Stimulated activated CD4-positive, alpha-beta T cell treated with anti-CD3 and anti-CD28 coated beads, Interleukin-4, amount 100 ng/mL, for 24 hours (primary cell): ENCODE data around the gene LHPP.
"Not testable (repeated sequence)": the region's sequence is repeated elsewhere in the genome, so short reads cannot be mapped to it uniquely, and the experiment has no call there.

Source experiments
- DNase-seq: peaks from one replicate; pipeline ENCODE4 v3.0.0-alpha.2; 2020

The LHPP gene

GRCh38 chr10:124461642-124462347 lies at the start of gene LHPP:
TSS of gene LHPP (plus strand) at chr10:124461823. CDS start at chr10:124461863, 40 bp downstream.
- peak; percentile 88 for DNase-seq

GRCh38 chr10:124414076-124414475 lies 47.5 kb upstream of the LHPP start:
- no peak for DNase-seq

GRCh38 chr10:124415210-124415609 lies 46.4 kb upstream of the LHPP start:
- no peak for DNase-seq

GRCh38 chr10:124416733-124417132 lies 44.9 kb upstream of the LHPP start:
- no peak for DNase-seq

- peak; percentile 33 for DNase-seq
Observed at GRCh38 chr10:124417895-124418725, 43.5 kb upstream of the LHPP start.

- DNase-seq, result peak; percentile 97
Observed at GRCh38 chr10:124418726-124419501, 42.7 kb upstream of the LHPP start, which contains the start of gene OAT. TSS of gene OAT (minus strand) at chr10:124418923. CDS start at chr10:124412171, 6,752 bp downstream.

- DNase-seq, result no peak
Observed at GRCh38 chr10:124419635-124420034, 42.0 kb upstream of the LHPP start.

GRCh38 chr10:124420254-124420653 lies 41.4 kb upstream of the LHPP start:
- no peak for DNase-seq

- no peak for DNase-seq
Observed at GRCh38 chr10:124422742-124423141, 38.9 kb upstream of the LHPP start.

GRCh38 chr10:124423813-124424212 lies 37.8 kb upstream of the LHPP start:
- no peak for DNase-seq

GRCh38 chr10:124425227-124425962 lies 36.2 kb upstream of the LHPP start:
- no peak for DNase-seq

- no peak for DNase-seq
Observed at GRCh38 chr10:124428207-124428777, 33.3 kb upstream of the LHPP start.

- no peak for DNase-seq
Observed at GRCh38 chr10:124429576-124429975, 32.0 kb upstream of the LHPP start.

GRCh38 chr10:124430077-124430476 lies 31.5 kb upstream of the LHPP start:
- no peak for DNase-seq

GRCh38 chr10:124433461-124433860 lies 28.2 kb upstream of the LHPP start:
- DNase-seq, result no peak

- not testable (repeated sequence) for DNase-seq
Observed at GRCh38 chr10:124435683-124436082, 25.9 kb upstream of the LHPP start.

GRCh38 chr10:124436191-124436638 lies 25.4 kb upstream of the LHPP start:
- no peak for DNase-seq

GRCh38 chr10:124441694-124442093 lies 19.9 kb upstream of the LHPP start:
- DNase-seq, result not testable (repeated sequence)

- DNase-seq, result no peak
Observed at GRCh38 chr10:124446830-124447750, 14.5 kb upstream of the LHPP start.

GRCh38 chr10:124447751-124448466 lies 13.7 kb upstream of the LHPP start:
- DNase-seq, result no peak
